Measurements from ENCODE around the gene PPP1R9B. TPM values are rescaled to one million over a fixed set of nuclear protein-coding genes. Genes with fewer than 3 reads are reported as not detected.

Gene PPP1R9B
- total RNA-seq, 3 donors from 2014 or later (not counting 1 experiment from before 2014, with no cell fraction given): 124 to 162 (median 135) TPM

- Histone ChIP-seq H3K4me3 (ENCODE audit: low read length) (no peak overlapping the region), H3K4me1 (ENCODE audit: control insufficient read depth, insufficient read depth, low read length) (peaks cover 34% of the 10 kb centered on the region), H3K9me3 (ENCODE audit: control insufficient read depth, insufficient read depth, low read length) (no peaks in the 10 kb centered on the region), H3K27me3 (ENCODE audit: control insufficient read depth, insufficient read depth, low read length) (no peaks in the 10 kb centered on the region), H3K36me3 (ENCODE audit: control insufficient read depth, insufficient read depth, low read length) (no peaks in the 10 kb centered on the region), H3K27ac (ENCODE audit: low read length) (no peak overlapping the region)
- no peaks in the 10 kb centered on the region for H3K36me3 Mint-ChIP-seq
- intact Hi-C loops (cut with micrococcal nuclease): loop anchor here (5.0 kb wide), 1 partner anchor 33 kb away; the partner anchor contains the start of gene SAMD14
- peaks cover 27 to 31% of the 10 kb centered on the region in 2 donors for H3K4me1 Mint-ChIP-seq
- ATAC-seq: no peak
- TF ChIP-seq CTCF (IDR thresholded peaks at IDR 0.05): no peak
- DNase-seq: no peak
- no peaks in the 10 kb centered on the region for H3K9me3 Mint-ChIP-seq
- no peak overlapping the region for H3K4me3 Mint-ChIP-seq
- peaks cover 0 to 11% of the 10 kb centered on the region in 2 donors for H3K27me3 Mint-ChIP-seq (ENCODE audit: low read depth in 2 of 2)
- H3K27ac Mint-ChIP-seq: no peak overlapping the region
- WGBS (ENCODE audit: insufficient coverage): 95% methylated on average over 9 of the region's 9 CpGs
These were observed 14.6 kb upstream of the PPP1R9B start for GRCh38 chr17:50165066-50165465.

GRCh38 chr17:50164697-50164988 lies 14.2 kb upstream of the PPP1R9B start:
- Histone ChIP-seq H3K4me1 (ENCODE audit: control insufficient read depth, insufficient read depth, low read length) (peaks cover 34% of the 10 kb centered on the region), H3K27ac (ENCODE audit: low read length) (no peak overlapping the region), H3K36me3 (ENCODE audit: control insufficient read depth, insufficient read depth, low read length) (no peaks in the 10 kb centered on the region), H3K9me3 (ENCODE audit: control insufficient read depth, insufficient read depth, low read length) (no peaks in the 10 kb centered on the region), H3K4me3 (ENCODE audit: low read length) (no peak overlapping the region), H3K27me3 (ENCODE audit: control insufficient read depth, insufficient read depth, low read length) (no peaks in the 10 kb centered on the region)
- no peak overlapping the region for H3K27ac Mint-ChIP-seq
- peaks cover 27 to 31% of the 10 kb centered on the region in 2 donors for H3K4me1 Mint-ChIP-seq
- DNase-seq (no peak), ATAC-seq (no peak)
- no peak for TF ChIP-seq CTCF (IDR thresholded peaks at IDR 0.05)
- no peak overlapping the region for H3K4me3 Mint-ChIP-seq
- H3K27me3 Mint-ChIP-seq (ENCODE audit: low read depth in 2 of 2): peaks cover 0 to 11% of the 10 kb centered on the region in 2 donors
- H3K36me3 Mint-ChIP-seq: no peaks in the 10 kb centered on the region
- H3K9me3 Mint-ChIP-seq: no peaks in the 10 kb centered on the region
- intact Hi-C loops (cut with micrococcal nuclease): no loop called here
- 83% methylated on average over 2 of the region's 2 CpGs for WGBS (ENCODE audit: insufficient coverage)

GRCh38 chr17:50163843-50164696 lies 13.6 kb upstream of the PPP1R9B start:
- Mint-ChIP-seq H3K27me3 (ENCODE audit: low read depth in 2 of 2) (peaks cover 0 to 9% of the 10 kb centered on the region in 2 donors), H3K27ac (no peak overlapping the region), H3K4me1 (peaks cover 21 to 26% of the 10 kb centered on the region in 2 donors), H3K9me3 (no peaks in the 10 kb centered on the region), H3K4me3 (no peak overlapping the region), H3K36me3 (no peaks in the 10 kb centered on the region)
- Histone ChIP-seq H3K9me3 (ENCODE audit: control insufficient read depth, insufficient read depth, low read length) (no peaks in the 10 kb centered on the region), H3K27me3 (ENCODE audit: control insufficient read depth, insufficient read depth, low read length) (no peaks in the 10 kb centered on the region), H3K27ac (ENCODE audit: low read length) (no peak overlapping the region), H3K4me1 (ENCODE audit: control insufficient read depth, insufficient read depth, low read length) (peaks cover 28% of the 10 kb centered on the region), H3K36me3 (ENCODE audit: control insufficient read depth, insufficient read depth, low read length) (no peaks in the 10 kb centered on the region), H3K4me3 (ENCODE audit: low read length) (no peak overlapping the region)
- 73% methylated on average over 11 of the region's 11 CpGs for WGBS (ENCODE audit: insufficient coverage)
- DNase-seq (no peak), ATAC-seq (no peak)
- TF ChIP-seq CTCF (IDR thresholded peaks at IDR 0.05): no peak
- intact Hi-C loops (cut with micrococcal nuclease): no loop called here
